Neural cell (in vitro differentiated cells): Measurements from ENCODE around the gene CENPL. TPM values are rescaled to one million over a fixed set of nuclear protein-coding genes. Genes with fewer than 3 reads are reported as not detected.

Experiments used
- H2AFZ ChIP-seq: fragments of 200-600, 300-800 bp; sonication (generic), shearing (Covaris generic); 2 replicates; pipeline ENCODE4 v1.6.0; 2014; ENCODE audit warnings: low read depth, mild to moderate bottlenecking, antibody characterized with exemption, low read length, moderate library complexity
- H3F3A ChIP-seq: fragments of 200-600 bp; shearing (Covaris generic); 2 replicates; pipeline ENCODE4 v1.6.1; 2016; ENCODE audit warnings: mild to moderate bottlenecking, moderate library complexity, mixed read lengths, antibody characterized with exemption, low read length; ENCODE audit not compliant: insufficient read depth, poor library complexity, severe bottlenecking
- H3K27ac ChIP-seq: fragments of 200-600, 300-800 bp; sonication (generic), shearing (Covaris generic); 2 replicates; pipeline ENCODE4 v1.5.1; 2014; ENCODE audit warnings: mild to moderate bottlenecking, low read length, moderate library complexity
- H3K27me3 ChIP-seq: fragments of 300-800, 200-600 bp; sonication (generic), shearing (Covaris generic); 2 replicates; pipeline ENCODE4 v1.6.0; 2014; ENCODE audit warnings: mild to moderate bottlenecking, low read depth, low read length, moderate library complexity; ENCODE audit not compliant: insufficient read depth
- H3K36me3 ChIP-seq: fragments of 300-800, 200-600 bp; sonication (generic), shearing (Covaris generic); 2 replicates; pipeline ENCODE4 v1.5.1; 2014; ENCODE audit warnings: mild to moderate bottlenecking, antibody characterized with exemption, low read length, moderate library complexity; ENCODE audit not compliant: insufficient read depth
- H3K4me2 ChIP-seq: fragments of 300-800, 200-600 bp; sonication (generic), shearing (Covaris generic); 2 replicates; pipeline ENCODE4 v1.6.0; 2014; ENCODE audit warnings: mild to moderate bottlenecking, low read length
- H3K4me3 ChIP-seq: fragments of 300-800, 200-600 bp; sonication (generic), shearing (Covaris generic); 2 replicates; pipeline ENCODE4 v1.5.1; 2014; ENCODE audit warnings: mild to moderate bottlenecking, low read length, moderate library complexity
- H3K79me2 ChIP-seq: fragments of 200-600 bp; shearing (Covaris generic); replicated peaks from 2 replicates; pipeline ENCODE4 v1.6.0; 2014; ENCODE audit warnings: mild to moderate bottlenecking, low read length, moderate library complexity; ENCODE audit not compliant: insufficient read depth
- H3K9ac ChIP-seq: fragments of 300-800, 200-600 bp; sonication (generic), shearing (Covaris generic); 2 replicates; pipeline ENCODE4 v1.6.1; 2016; ENCODE audit warnings: mild to moderate bottlenecking, low read length, mixed read lengths
- H3K9me2 ChIP-seq: fragments of 200-600 bp; shearing (Covaris generic); 2 replicates; pipeline ENCODE4 v1.6.1; 2016; ENCODE audit warnings: mild to moderate bottlenecking, low read length, mixed read lengths; ENCODE audit not compliant: insufficient read depth
- H3K9me3 ChIP-seq: fragments of 200-600, 300-800 bp; sonication (generic), shearing (Covaris generic); 2 replicates; pipeline ENCODE4 v1.6.1; 2016; ENCODE audit warnings: mild to moderate bottlenecking, mixed run types, low read length, moderate library complexity, mixed read lengths
- H4K20me1 ChIP-seq: fragments of 200-600 bp; shearing (Covaris generic); 2 replicates; pipeline ENCODE4 v1.6.1; 2016; ENCODE audit warnings: mild to moderate bottlenecking, mixed run types; ENCODE audit not compliant: insufficient read depth
- EP300 ChIP-seq: fragments of 450-650 bp; conservative IDR thresholded peaks from 2 replicates; pipeline ENCODE4 v1.6.1; 2014; ENCODE audit warnings: antibody characterized with exemption, mild to moderate bottlenecking, moderate library complexity; ENCODE audit not compliant: poor library complexity, severe bottlenecking
- EZH2 ChIP-seq: fragments of 200-600, 300-800 bp; shearing (Covaris generic), sonication (generic); IDR thresholded peaks from 2 replicates; pipeline ENCODE4 v1.6.1; 2014; ENCODE audit warnings: antibody characterized with exemption, low read length, borderline replicate concordance, mild to moderate bottlenecking; ENCODE audit not compliant: insufficient read depth, poor library complexity, severe bottlenecking
- MXI1 ChIP-seq: fragments of 450-650 bp; conservative IDR thresholded peaks from 2 replicates; pipeline ENCODE4 v1.6.1; 2014; ENCODE audit warnings: antibody characterized with exemption, mild to moderate bottlenecking; ENCODE audit not compliant: poor library complexity, severe bottlenecking
- POLR2AphosphoS5 ChIP-seq: IDR thresholded peaks from 2 replicates; pipeline ENCODE4 v1.6.1; 2012
- RAD21 ChIP-seq: fragments of 450-650 bp; conservative IDR thresholded peaks from 2 replicates; pipeline ENCODE4 v1.6.1; 2014; ENCODE audit warnings: antibody characterized with exemption, mild to moderate bottlenecking, moderate library complexity
- SMC3 ChIP-seq: fragments of 450-650 bp; conservative IDR thresholded peaks from 2 replicates; pipeline ENCODE4 v1.6.1; 2014; ENCODE audit warnings: antibody characterized with exemption, mild to moderate bottlenecking, moderate library complexity; ENCODE audit not compliant: poor library complexity
- TAF1 ChIP-seq: IDR thresholded peaks from 2 replicates; pipeline ENCODE4 v1.6.1; 2012; ENCODE audit warnings: low read depth
- polyA plus RNA-seq: library from polyadenylated mRNA; depleted of rRNA; stranded (reverse); fragments of >200 nt; gene quantifications from 2 replicates; pipeline ENCODE4 v1.2.3, GENCODE V29; 2014
- TF ChIP-seq, protein P1 (sequence below): fragments of 450-650 bp; IDR thresholded peaks from 2 replicates; pipeline ENCODE4 v1.5.1; 2014; ENCODE audit warnings: antibody characterized with exemption, mild to moderate bottlenecking, moderate library complexity; ENCODE audit not compliant: poor library complexity, severe bottlenecking
- TF ChIP-seq, protein P2 (sequence below): IDR thresholded peaks from 2 replicates; pipeline ENCODE4 v1.6.1; 2012; ENCODE audit warnings: borderline replicate concordance

CENPL gene
- polyA plus RNA-seq, 1 donor from 2014 or later: 6.4 TPM

DNA sequence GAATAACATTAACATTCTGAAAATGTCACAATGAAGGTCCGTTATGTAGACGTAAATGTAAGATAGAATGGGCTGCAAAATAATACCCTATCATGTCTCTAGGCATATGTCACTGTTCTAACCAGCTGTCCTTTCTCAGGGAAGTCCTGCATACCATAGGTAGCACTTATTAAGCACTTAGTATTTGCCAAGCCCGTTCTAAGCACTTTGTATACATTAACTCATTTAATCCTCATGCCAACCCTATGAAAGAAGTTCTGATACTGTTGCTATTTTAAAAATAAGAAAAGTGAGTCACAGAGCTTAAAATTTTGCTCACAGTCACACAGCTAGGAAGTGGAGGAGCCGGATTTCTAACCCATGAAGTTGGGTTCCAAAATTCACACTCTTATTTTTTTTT lies 27.4 kb upstream of the CENPL start:
- TF ChIP-seq EZH2 (no peak), SMC3 (no peak), RAD21 (no peak), POLR2AphosphoS5 (no peak)
- TF ChIP-seq, protein P1, sequence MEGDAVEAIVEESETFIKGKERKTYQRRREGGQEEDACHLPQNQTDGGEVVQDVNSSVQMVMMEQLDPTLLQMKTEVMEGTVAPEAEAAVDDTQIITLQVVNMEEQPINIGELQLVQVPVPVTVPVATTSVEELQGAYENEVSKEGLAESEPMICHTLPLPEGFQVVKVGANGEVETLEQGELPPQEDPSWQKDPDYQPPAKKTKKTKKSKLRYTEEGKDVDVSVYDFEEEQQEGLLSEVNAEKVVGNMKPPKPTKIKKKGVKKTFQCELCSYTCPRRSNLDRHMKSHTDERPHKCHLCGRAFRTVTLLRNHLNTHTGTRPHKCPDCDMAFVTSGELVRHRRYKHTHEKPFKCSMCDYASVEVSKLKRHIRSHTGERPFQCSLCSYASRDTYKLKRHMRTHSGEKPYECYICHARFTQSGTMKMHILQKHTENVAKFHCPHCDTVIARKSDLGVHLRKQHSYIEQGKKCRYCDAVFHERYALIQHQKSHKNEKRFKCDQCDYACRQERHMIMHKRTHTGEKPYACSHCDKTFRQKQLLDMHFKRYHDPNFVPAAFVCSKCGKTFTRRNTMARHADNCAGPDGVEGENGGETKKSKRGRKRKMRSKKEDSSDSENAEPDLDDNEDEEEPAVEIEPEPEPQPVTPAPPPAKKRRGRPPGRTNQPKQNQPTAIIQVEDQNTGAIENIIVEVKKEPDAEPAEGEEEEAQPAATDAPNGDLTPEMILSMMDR: no peak
- TF ChIP-seq, protein P2, sequence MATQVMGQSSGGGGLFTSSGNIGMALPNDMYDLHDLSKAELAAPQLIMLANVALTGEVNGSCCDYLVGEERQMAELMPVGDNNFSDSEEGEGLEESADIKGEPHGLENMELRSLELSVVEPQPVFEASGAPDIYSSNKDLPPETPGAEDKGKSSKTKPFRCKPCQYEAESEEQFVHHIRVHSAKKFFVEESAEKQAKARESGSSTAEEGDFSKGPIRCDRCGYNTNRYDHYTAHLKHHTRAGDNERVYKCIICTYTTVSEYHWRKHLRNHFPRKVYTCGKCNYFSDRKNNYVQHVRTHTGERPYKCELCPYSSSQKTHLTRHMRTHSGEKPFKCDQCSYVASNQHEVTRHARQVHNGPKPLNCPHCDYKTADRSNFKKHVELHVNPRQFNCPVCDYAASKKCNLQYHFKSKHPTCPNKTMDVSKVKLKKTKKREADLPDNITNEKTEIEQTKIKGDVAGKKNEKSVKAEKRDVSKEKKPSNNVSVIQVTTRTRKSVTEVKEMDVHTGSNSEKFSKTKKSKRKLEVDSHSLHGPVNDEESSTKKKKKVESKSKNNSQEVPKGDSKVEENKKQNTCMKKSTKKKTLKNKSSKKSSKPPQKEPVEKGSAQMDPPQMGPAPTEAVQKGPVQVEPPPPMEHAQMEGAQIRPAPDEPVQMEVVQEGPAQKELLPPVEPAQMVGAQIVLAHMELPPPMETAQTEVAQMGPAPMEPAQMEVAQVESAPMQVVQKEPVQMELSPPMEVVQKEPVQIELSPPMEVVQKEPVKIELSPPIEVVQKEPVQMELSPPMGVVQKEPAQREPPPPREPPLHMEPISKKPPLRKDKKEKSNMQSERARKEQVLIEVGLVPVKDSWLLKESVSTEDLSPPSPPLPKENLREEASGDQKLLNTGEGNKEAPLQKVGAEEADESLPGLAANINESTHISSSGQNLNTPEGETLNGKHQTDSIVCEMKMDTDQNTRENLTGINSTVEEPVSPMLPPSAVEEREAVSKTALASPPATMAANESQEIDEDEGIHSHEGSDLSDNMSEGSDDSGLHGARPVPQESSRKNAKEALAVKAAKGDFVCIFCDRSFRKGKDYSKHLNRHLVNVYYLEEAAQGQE: no peak
- Histone ChIP-seq H3K9ac (no peak overlapping the region), H3K4me2 (no peak overlapping the region), H3K4me3 (no peak overlapping the region), H3K79me2 (no peaks in the 10 kb centered on the region), H3K27me3 (no peaks in the 10 kb centered on the region), H3K36me3 (peaks cover 5% of the 10 kb centered on the region), H3K9me2 (no peaks in the 10 kb centered on the region), H3F3A (no peaks in the 10 kb centered on the region), H3K9me3 (no peaks in the 10 kb centered on the region), H4K20me1 (no peaks in the 10 kb centered on the region), H2AFZ (no peak overlapping the region), H3K27ac (no peak overlapping the region)

DNA sequence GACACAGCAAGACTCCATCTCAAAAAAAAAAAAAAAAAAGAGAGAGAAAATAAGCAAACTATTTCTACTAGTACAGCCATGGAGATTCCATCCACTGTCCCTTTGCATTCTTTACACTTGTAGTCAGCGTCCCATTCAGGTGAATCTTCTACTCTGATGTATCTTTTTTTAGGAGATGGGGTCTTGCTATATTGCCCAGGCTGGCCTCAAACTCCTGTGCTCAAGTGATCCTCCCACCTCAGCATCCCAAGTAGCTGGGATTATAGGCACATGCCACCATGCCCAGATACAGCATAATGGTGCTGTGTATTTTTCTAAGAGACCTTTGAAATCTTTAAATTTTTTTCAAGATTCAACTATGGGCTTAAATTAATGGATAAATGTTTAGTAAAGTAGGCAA lies 8.1 kb upstream of the CENPL start:
- Histone ChIP-seq H2AFZ (no peak overlapping the region), H3K27ac (no peak overlapping the region), H3K4me3 (no peak overlapping the region), H3F3A (no peaks in the 10 kb centered on the region), H4K20me1 (no peaks in the 10 kb centered on the region), H3K9ac (no peak overlapping the region), H3K27me3 (no peaks in the 10 kb centered on the region), H3K79me2 (peaks cover 4% of the 10 kb centered on the region), H3K9me3 (no peaks in the 10 kb centered on the region), H3K4me2 (no peak overlapping the region), H3K9me2 (no peaks in the 10 kb centered on the region), H3K36me3 (no peaks in the 10 kb centered on the region)
- TF ChIP-seq, protein P2: no peak
- TF ChIP-seq EZH2 (no peak), SMC3 (no peak), EP300 (no peak), MXI1 (no peak), TAF1 (no peak), RAD21 (no peak)
